Upper lobe of right lung (tissue), 1 donor: ENCODE measurements around the gene FAM3A. TPM values are rescaled to one million over a fixed set of nuclear protein-coding genes. Genes with fewer than 3 reads are reported as not detected.
A peak's percentile ranks its signal among the peaks of the same experiment; 100 is the strongest.

Source experiments
- ATAC-seq: fragments of 200-7000 bp; cut with Tn5 transposase; one replicate; pipeline ENCODE4 v1.9.1; 2020; ENCODE audit warnings: mild to moderate bottlenecking, moderate library complexity
- DNase-seq: peaks from one replicate; pipeline ENCODE4 v3.0.0-alpha.2; 2020
- H3K27ac ChIP-seq: fragments of 200-600 bp; one replicate; pipeline ENCODE4 v1.8.0; 2022
- H3K27me3 ChIP-seq: fragments of 200-600 bp; one replicate; pipeline ENCODE4 v1.8.0; 2022; ENCODE audit warnings: mild to moderate bottlenecking
- H3K36me3 ChIP-seq: fragments of 200-600 bp; one replicate; pipeline ENCODE4 v1.8.0; 2022
- H3K4me1 ChIP-seq: fragments of 200-600 bp; one replicate; pipeline ENCODE4 v1.8.0; 2022
- H3K4me3 ChIP-seq: fragments of 200-600 bp; one replicate; pipeline ENCODE4 v1.8.0; 2022; ENCODE audit warnings: mild to moderate bottlenecking
- H3K9me3 ChIP-seq: fragments of 200-600 bp; one replicate; pipeline ENCODE4 v1.8.0; 2022
- intact Hi-C: fragments of 100-400 bp; cut with DNase I; formaldehyde crosslinking; loops from one replicate; pipeline ENCODE4 v1.11.0; 2022
- total RNA-seq: library from RNA; stranded (reverse); fragmentation: NEBNext Ultra II Directional; extraction: Animal tissue kit (Norgen Biotek cat#: 25700); gene quantifications from one replicate; pipeline ENCODE4 v1.2.1, GENCODE V29; 2021
- TF ChIP-seq, protein P1 (sequence below): fragments of 200-600 bp; IDR thresholded peaks from one replicate; pipeline ENCODE4 v1.8.0; 2022; ENCODE audit warnings: antibody characterized with exemption
- donor health status: DM: no; HTN: yes; CAD: no; lungs with severe emphysema.

FAM3A gene
- total RNA-seq, 1 donor from 2014 or later: 42.6 TPM

DNA sequence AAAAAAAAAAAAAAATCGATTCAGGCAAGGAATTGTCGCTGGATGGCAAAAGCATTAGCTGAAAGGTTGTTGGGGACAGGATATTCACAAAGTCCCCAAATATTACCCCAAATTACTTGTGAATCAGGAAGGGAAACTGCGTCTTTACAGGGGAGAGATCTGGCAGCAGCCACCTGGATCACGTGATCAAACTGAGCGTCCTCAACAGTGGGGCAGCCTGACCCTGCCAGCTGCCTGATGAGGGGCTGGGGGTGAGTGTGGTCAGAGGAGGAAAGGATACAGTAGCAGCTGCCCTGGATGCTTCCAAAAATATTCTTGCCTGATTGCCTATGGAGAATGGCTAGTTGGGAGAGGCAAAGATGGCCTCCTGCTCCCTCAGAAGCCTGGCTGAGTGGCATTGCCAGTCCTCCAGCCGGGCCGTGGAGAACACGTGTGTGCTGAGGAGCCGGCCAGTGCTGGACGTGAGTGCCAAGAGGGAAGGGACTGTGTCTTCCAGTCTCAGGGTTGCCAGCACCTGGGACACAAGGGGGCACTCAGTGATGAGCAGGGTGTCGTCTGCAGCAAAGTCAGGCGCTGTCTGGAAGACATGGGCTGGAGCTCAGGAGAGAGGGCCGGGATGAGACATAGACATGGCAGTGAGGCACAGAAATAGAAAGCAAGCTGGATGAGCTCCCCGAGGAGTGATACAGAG lies 34.0 kb downstream of the FAM3A start:
- peak; percentile 41 for DNase-seq
- Histone ChIP-seq H3K4me3 (no peak overlapping the region), H3K27me3 (no peaks in the 10 kb centered on the region), H3K4me1 (peaks cover 1% of the 10 kb centered on the region), H3K9me3 (no peaks in the 10 kb centered on the region), H3K36me3 (no peaks in the 10 kb centered on the region), H3K27ac (no peak overlapping the region)
- ATAC-seq: no peak
- intact Hi-C loops: no loop called here
- TF ChIP-seq, protein P1, sequence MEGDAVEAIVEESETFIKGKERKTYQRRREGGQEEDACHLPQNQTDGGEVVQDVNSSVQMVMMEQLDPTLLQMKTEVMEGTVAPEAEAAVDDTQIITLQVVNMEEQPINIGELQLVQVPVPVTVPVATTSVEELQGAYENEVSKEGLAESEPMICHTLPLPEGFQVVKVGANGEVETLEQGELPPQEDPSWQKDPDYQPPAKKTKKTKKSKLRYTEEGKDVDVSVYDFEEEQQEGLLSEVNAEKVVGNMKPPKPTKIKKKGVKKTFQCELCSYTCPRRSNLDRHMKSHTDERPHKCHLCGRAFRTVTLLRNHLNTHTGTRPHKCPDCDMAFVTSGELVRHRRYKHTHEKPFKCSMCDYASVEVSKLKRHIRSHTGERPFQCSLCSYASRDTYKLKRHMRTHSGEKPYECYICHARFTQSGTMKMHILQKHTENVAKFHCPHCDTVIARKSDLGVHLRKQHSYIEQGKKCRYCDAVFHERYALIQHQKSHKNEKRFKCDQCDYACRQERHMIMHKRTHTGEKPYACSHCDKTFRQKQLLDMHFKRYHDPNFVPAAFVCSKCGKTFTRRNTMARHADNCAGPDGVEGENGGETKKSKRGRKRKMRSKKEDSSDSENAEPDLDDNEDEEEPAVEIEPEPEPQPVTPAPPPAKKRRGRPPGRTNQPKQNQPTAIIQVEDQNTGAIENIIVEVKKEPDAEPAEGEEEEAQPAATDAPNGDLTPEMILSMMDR: no peak

DNA sequence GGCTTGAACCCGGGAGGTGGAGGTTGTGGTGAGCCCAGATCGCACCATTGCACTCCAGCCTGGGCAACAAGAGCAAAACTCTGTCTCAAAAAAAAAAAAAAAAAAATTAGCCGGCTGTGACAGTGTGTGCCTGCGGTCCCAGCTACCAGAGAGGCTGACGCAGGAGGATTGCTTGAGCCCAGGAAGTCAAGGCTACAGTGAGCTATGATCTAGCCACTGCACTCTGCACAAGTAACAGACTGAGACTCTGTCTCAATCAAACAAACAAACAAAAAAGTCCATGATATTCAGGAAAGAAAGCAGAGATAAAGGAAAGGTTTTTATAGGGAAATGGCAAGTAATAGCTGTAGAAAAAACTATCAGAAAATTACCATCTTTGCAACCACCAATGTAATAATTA lies 34.8 kb downstream of the FAM3A start:
- ATAC-seq (no peak), DNase-seq (no peak)
- no peak overlapping the region for H3K4me3 ChIP-seq
- no peaks in the 10 kb centered on the region for H3K4me1 ChIP-seq
- no peaks in the 10 kb centered on the region for H3K36me3 ChIP-seq
- H3K9me3 ChIP-seq: no peaks in the 10 kb centered on the region
- TF ChIP-seq, protein P1: no peak
- H3K27ac ChIP-seq: no peak overlapping the region
- H3K27me3 ChIP-seq: no peaks in the 10 kb centered on the region
- intact Hi-C loops: no loop called here

DNA sequence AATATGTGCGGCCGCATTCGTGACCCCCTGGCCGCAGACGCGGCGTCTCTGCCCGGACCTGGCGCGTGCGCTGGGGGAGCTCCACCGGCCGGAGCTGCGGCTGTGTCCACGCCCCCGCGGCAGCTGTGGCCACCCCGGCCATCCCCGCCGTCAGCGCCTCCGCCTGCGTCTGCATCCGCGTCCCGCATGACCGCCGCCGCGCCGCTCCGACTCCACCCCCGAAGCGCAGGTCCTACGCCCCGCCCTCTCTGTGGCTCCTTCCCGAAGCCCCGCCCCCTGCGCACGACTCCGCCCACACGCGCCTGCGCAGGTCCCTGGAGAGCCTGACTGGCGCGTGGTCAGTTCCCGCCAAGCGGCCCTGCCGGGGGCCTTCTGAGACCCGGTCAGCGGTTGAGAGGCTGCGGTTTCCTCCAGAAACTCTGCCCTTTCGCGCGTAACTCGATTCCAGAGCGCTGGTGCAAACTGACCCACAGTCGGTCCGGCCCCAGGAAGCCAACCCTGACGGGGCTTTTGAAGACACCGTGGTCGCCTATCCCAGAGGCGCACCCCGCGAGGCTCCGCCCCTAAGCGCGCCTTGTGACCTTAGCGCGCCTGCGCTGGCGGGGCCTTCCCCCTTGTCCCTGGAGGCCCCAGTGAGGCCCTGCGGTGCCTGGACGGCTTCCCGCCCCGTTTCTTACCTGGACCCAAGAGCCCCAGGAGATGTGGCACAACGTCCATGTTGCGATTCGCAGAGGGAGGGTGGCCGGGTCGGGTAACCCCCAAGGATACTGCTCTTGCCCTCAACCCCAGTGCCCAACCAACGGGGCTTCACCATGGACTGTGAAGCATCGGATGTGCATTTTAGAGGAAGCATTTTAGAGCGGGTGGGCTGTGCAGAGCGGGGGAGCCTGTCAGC lies 37.1 kb downstream of the FAM3A start, which contains the start of gene LAGE3:
LAGE3 (minus strand) TSS at position 554 of the 895 bp plus-strand sequence; CDS start at position 188, 366 bp downstream.
- ATAC-seq: peak; percentile 98
- TF ChIP-seq, protein P1: no peak
- Histone ChIP-seq H3K4me1 (no peaks in the 10 kb centered on the region), H3K27ac (peak within 1 kb of the TSS; percentile 80), H3K4me3 (peak within 1 kb of the TSS; percentile 51), H3K36me3 (no peaks in the 10 kb centered on the region), H3K9me3 (no peaks in the 10 kb centered on the region), H3K27me3 (no peaks in the 10 kb centered on the region)
- intact Hi-C loops: no loop called here
- DNase-seq: peak; percentile 96

DNA sequence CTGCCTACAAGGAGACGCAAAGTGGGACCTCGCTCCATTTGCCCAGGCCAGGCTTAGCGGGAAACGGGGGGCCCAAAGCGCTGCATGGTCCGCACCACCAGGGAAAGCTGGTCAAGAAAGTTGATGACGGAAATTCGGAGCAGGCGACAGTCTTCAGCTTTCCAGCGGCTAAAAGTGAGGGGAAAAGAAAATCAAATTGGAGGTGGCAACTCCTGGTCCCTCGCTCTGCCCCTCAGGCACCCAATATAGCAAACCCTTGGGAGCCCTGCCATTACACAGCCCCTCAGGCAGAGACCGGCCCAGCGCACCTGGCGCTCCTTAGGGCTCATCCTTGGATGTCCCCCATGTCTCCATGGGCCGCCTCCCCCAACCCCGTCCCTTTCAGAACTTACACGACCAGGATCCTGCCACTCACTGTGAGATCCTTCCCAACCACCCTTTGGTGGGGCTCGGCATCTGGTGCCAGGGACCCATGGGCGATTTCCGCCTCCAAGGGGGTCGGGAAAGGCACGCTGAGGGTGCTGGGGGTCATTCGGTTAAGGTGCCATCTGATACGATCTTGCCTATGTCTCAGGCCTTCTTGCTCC lies 38.0 kb downstream of the FAM3A start:
- ATAC-seq (no peak), DNase-seq (peak; percentile 57)
- intact Hi-C loops: no loop called here
- H3K4me3 ChIP-seq: peak overlapping the region; percentile 51
- H3K27ac ChIP-seq: peak overlapping the region; percentile 80
- no peaks in the 10 kb centered on the region for H3K4me1 ChIP-seq
- TF ChIP-seq, protein P1: no peak
- no peaks in the 10 kb centered on the region for H3K36me3 ChIP-seq
- no peaks in the 10 kb centered on the region for H3K9me3 ChIP-seq
- no peaks in the 10 kb centered on the region for H3K27me3 ChIP-seq

DNA sequence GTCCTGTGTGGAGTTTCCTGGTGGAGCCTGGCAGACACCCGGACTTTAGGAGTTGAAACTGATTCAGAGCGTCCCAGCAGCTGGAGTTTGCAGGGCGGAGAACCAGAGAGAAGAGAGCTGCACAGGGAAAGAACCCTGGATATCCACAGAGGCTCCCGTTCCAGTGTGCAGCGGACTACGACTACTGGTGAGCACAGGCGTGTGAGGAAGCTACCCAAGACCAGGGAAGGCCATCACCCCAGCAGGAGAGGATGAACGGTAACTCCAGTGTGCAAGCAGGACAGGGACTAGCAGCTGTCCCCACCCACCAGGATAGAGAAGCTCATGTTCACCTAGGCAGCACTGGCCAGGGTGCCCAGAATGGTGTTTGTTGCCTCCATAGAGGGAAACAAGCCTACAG lies 39.2 kb downstream of the FAM3A start:
- Histone ChIP-seq H3K9me3 (no peaks in the 10 kb centered on the region), H3K36me3 (no peaks in the 10 kb centered on the region), H3K27ac (no peak overlapping the region), H3K4me3 (no peak overlapping the region), H3K27me3 (no peaks in the 10 kb centered on the region), H3K4me1 (no peaks in the 10 kb centered on the region)
- intact Hi-C loops: no loop called here
- TF ChIP-seq, protein P1: no peak
- DNase-seq: peak; percentile 10
- no peak for ATAC-seq
